Mesothelial cell of epicardium (in vitro differentiated cells): ENCODE data around the gene CEBPE. TPM values are rescaled to one million over a fixed set of nuclear protein-coding genes. Genes with fewer than 3 reads are reported as not detected.
A peak's percentile ranks its signal among the peaks of the same experiment; 100 is the strongest.

Experiments used
- DNase-seq, 2 experiments: peaks; one replicate each; pipeline ENCODE4 v3.0.0; 2021; ENCODE audit warnings: low spot score in 2 of 2; ENCODE audit not compliant: unreplicated experiment in 2 of 2
- H3K27ac Mint-ChIP-seq: 2 replicates; pipeline ENCODE4 v1.8.0; 2021; ENCODE audit warnings: mixed read lengths
- H3K27me3 Mint-ChIP-seq: 2 replicates; pipeline ENCODE4 v1.8.0; 2021; ENCODE audit warnings: low read depth, mixed read lengths
- H3K36me3 Mint-ChIP-seq: 2 replicates; pipeline ENCODE4 v1.8.0; 2021; ENCODE audit warnings: mixed read lengths
- H3K4me1 Mint-ChIP-seq: 2 replicates; pipeline ENCODE4 v1.8.0; 2021; ENCODE audit warnings: mixed read lengths
- H3K4me3 Mint-ChIP-seq: 2 replicates; pipeline ENCODE4 v1.8.0; 2021; ENCODE audit warnings: mild to moderate bottlenecking, moderate library complexity, mixed read lengths
- H3K9me3 Mint-ChIP-seq: 2 replicates; pipeline ENCODE4 v1.8.0; 2021; ENCODE audit warnings: mixed read lengths
- CTCF ChIP-seq: fragments of 200-600 bp; sonication (generic); IDR thresholded peaks from one replicate; pipeline ENCODE4 v1.5.0; 2021; ENCODE audit warnings: antibody characterized with exemption; ENCODE audit not compliant: unreplicated experiment
- total RNA-seq: library from RNA; stranded (reverse); gene quantifications from 3 replicates; pipeline ENCODE4 v1.2.1, GENCODE V29; 2021

CEBPE gene
- total RNA-seq, 1 donor from 2014 or later, result not detected

DNA sequence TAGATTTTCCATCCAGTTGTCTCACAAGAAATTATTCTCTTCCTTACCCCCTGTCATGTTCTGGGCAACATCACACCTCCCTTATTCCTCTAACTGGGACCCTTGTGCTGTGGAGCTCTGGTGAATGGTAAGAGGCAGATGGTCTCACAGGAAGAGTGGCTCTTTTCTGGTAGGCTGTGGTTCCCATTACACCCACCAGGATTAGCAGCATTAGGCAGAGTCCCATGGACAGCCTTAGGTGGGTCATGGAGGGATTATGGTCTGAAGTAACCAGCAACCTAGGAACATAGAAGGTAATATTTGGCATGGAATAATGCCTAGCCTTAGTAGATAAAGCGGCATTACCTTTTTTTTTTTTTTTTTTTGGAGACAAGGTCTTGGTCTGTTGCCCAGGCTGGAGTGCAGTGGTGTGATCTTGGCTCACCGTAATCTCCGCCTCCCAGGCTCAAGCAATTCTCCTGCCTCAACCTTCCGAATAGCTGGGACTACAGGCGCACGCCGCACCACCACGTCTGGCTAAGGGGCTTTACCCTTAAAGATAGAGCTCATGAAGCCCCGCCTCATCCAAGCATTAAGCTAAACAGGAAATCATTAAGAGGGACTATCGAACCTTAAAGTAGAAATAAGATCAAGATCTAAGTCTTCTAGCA is 19.7 kb downstream of the CEBPE start:
- H3K4me1 Mint-ChIP-seq, result peaks cover 11% of the 10 kb centered on the region
- H3K27ac Mint-ChIP-seq, result no peak overlapping the region
- peaks cover 6% of the 10 kb centered on the region for H3K27me3 Mint-ChIP-seq
- no peak overlapping the region for H3K4me3 Mint-ChIP-seq
- DNase-seq, result no peak
- TF ChIP-seq CTCF, result no peak
- H3K36me3 Mint-ChIP-seq, result peaks cover 13% of the 10 kb centered on the region
- no peaks in the 10 kb centered on the region for H3K9me3 Mint-ChIP-seq

DNA sequence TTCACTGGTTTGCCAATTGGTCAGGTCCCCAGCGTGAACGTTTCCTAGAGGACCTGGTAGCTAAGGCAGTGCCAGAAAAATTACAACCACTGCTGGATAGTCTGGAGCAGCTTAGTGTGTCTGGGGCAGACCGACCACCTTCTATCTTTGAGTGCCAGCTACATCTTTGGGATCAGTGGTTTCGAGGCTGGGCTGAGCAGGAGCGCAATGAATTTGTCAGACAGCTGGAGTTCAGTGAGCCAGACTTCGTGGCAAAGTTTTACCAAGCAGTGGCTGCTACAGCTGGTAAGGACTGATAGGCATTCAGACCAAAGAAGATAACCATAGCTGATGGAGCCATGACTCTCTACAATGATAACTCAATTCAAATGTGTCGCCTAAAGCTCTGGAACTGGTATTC is 21.3 kb downstream of the CEBPE start:
- Mint-ChIP-seq H3K36me3 (peaks cover 13% of the 10 kb centered on the region), H3K4me1 (peaks cover 20% of the 10 kb centered on the region), H3K27me3 (no peaks in the 10 kb centered on the region), H3K9me3 (no peaks in the 10 kb centered on the region), H3K4me3 (peak overlapping the region; percentile 33), H3K27ac (no peak overlapping the region)
- TF ChIP-seq CTCF, result no peak
- no peak for DNase-seq

GRCh38 chr14:23095196-23096108 is 23.6 kb downstream of the CEBPE start, which contains the start of gene C14orf119:
TSS of gene C14orf119 (plus strand) at chr14:23095505. CDS start at chr14:23097659, 2,154 bp downstream.
- peak in 1 of 2 experiments; percentile 99 for DNase-seq
- peaks cover 18% of the 10 kb centered on the region for H3K36me3 Mint-ChIP-seq
- no peak within 1 kb of the TSS for H3K4me3 Mint-ChIP-seq
- no peaks in the 10 kb centered on the region for H3K9me3 Mint-ChIP-seq
- peaks cover 20% of the 10 kb centered on the region for H3K4me1 Mint-ChIP-seq
- no peak for TF ChIP-seq CTCF
- no peak within 1 kb of the TSS for H3K27ac Mint-ChIP-seq
- H3K27me3 Mint-ChIP-seq, result no peaks in the 10 kb centered on the region

GRCh38 chr14:23094666-23095195 is 24.3 kb downstream of the CEBPE start, which contains the start of gene ACIN1:
TSS of gene ACIN1 (minus strand) at chr14:23095136. CDS start at chr14:23095112, 24 bp downstream.
- DNase-seq, result peak; percentile 62 to 100
- no peak within 1 kb of the TSS for H3K27ac Mint-ChIP-seq
- no peaks in the 10 kb centered on the region for H3K27me3 Mint-ChIP-seq
- TF ChIP-seq CTCF, result no peak
- H3K4me1 Mint-ChIP-seq, result peaks cover 20% of the 10 kb centered on the region
- H3K9me3 Mint-ChIP-seq, result no peaks in the 10 kb centered on the region
- H3K4me3 Mint-ChIP-seq, result no peak within 1 kb of the TSS
- peaks cover 25% of the 10 kb centered on the region for H3K36me3 Mint-ChIP-seq

DNA sequence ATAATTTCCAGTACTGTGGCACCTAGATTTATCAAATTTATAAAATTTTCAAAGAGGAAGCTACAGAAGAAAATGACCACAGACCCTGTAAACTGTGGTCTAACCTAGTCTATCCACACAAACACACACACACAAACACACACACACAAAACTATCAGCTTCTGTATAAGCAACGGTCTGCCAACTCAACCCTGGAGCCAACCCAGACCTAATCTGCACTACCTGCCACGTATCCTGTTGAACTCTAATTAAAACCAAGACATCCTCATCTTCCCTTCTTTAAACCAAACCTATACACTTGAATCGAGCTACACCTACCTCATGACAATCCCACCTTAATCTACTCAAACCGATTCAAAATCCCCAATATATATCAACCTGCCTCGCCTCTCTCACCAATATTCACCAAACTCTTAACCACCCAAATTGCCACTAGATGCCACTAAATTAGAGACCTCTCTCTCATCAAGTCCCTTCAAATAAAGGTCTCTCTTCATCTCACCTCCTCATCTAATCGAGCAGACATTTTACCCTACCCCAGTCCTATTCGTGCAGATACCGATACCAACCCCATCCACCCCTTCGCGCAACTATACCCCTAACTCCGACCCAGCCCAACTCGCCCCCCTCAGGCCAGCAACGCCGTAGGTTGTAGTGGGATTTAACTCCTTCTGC is 24.9 kb downstream of the CEBPE start:
- no peaks in the 10 kb centered on the region for H3K9me3 Mint-ChIP-seq
- H3K27ac Mint-ChIP-seq, result no peak overlapping the region
- no peak for TF ChIP-seq CTCF
- DNase-seq, result no peak
- peaks cover 28% of the 10 kb centered on the region for H3K36me3 Mint-ChIP-seq
- no peaks in the 10 kb centered on the region for H3K27me3 Mint-ChIP-seq
- peaks cover 20% of the 10 kb centered on the region for H3K4me1 Mint-ChIP-seq
- H3K4me3 Mint-ChIP-seq, result no peak overlapping the region
